Subcutaneous adipose tissue (tissue), 4 donors: Measurements from ENCODE around the gene TRAM2. TPM values are rescaled to one million over a fixed set of nuclear protein-coding genes. Genes with fewer than 3 reads are reported as not detected.

Experiments
- total RNA-seq, 4 donors: library from RNA; depleted of rRNA; stranded (reverse); fragments of >200 nt; gene quantifications; one replicate each; pipeline ENCODE4 v1.1.0, GENCODE V29; 2016
- TF ChIP-seq, protein P1 (sequence below): fragments of 450-650 bp; IDR thresholded peaks from one replicate; pipeline ENCODE4 v1.5.1; 2016; ENCODE audit warnings: low read depth, mild to moderate bottlenecking, control low read depth, antibody characterized with exemption, moderate library complexity

Gene TRAM2
- total RNA-seq, 4 donors from 2014 or later: 18.3 to 39.1 (median 27.6) TPM

GRCh38 chr6:52566201-52566600 lies 10.7 kb downstream of the TRAM2 start:
- TF ChIP-seq, protein P1, sequence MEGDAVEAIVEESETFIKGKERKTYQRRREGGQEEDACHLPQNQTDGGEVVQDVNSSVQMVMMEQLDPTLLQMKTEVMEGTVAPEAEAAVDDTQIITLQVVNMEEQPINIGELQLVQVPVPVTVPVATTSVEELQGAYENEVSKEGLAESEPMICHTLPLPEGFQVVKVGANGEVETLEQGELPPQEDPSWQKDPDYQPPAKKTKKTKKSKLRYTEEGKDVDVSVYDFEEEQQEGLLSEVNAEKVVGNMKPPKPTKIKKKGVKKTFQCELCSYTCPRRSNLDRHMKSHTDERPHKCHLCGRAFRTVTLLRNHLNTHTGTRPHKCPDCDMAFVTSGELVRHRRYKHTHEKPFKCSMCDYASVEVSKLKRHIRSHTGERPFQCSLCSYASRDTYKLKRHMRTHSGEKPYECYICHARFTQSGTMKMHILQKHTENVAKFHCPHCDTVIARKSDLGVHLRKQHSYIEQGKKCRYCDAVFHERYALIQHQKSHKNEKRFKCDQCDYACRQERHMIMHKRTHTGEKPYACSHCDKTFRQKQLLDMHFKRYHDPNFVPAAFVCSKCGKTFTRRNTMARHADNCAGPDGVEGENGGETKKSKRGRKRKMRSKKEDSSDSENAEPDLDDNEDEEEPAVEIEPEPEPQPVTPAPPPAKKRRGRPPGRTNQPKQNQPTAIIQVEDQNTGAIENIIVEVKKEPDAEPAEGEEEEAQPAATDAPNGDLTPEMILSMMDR: no peak

- TF ChIP-seq, protein P1: no peak
Measured at GRCh38 chr6:52564856-52565255, 12.0 kb downstream of the TRAM2 start.

GRCh38 chr6:52562911-52563310 lies 13.9 kb downstream of the TRAM2 start:
- TF ChIP-seq, protein P1: no peak

DNA sequence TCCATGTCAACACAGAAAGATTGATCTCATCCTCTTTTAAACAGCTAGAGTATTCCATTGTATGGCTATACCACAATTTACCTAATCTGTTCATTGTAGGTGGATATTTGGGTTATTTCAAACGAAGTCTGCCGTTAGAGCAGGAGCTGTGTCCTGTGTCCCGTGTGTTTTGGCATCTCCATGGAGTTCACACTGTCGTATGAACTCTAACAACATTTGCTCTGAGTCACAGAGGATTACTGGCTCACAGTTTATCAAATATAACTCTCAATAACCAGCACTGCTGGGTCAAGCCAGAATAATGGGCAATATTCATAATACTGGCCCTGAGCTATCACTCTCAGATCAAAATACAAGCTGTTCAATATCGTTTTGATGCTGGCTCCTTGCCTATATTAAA lies 16.4 kb downstream of the TRAM2 start:
- TF ChIP-seq, protein P1: no peak

- TF ChIP-seq, protein P1: no peak
Measured at GRCh38 chr6:52558266-52559000, 18.4 kb downstream of the TRAM2 start.

- TF ChIP-seq, protein P1: no peak
Measured at GRCh38 chr6:52557389-52558265, 19.2 kb downstream of the TRAM2 start.
